Tibial nerve (tissue), 4 donors: ENCODE data around the gene RASGRF1. TPM values are rescaled to one million over a fixed set of nuclear protein-coding genes. Genes with fewer than 3 reads are reported as not detected.
"Not testable (repeated sequence)": the region's sequence is repeated elsewhere in the genome, so short reads cannot be mapped to it uniquely, and the experiment has no call there.

ENCODE experiments used
- DNase-seq, 2 donors: peaks; one replicate each; pipeline ENCODE4 v3.0.0-alpha.2; 2019; ENCODE audit warnings: low spot score in 2 of 2
- H3K27ac ChIP-seq, 4 donors: fragments of 200-600 bp; sonication (generic) in 3 of 4; one replicate each; pipeline ENCODE4 v1.5.1; 2017 to 2019; ENCODE audit warnings: mild to moderate bottlenecking in 1 of 4
- H3K27me3 ChIP-seq, 2 donors: fragments of 200-600 bp; sonication (generic) in 1 of 2; one replicate each; pipeline versions ENCODE4 v1.5.1 to v1.6.0; 2017 to 2019
- H3K36me3 ChIP-seq, 3 donors: fragments of 200-600 bp; sonication (generic); one replicate each; pipeline ENCODE4 v1.5.1; 2018 to 2019
- H3K4me1 ChIP-seq, 4 donors: fragments of 200-600 bp; sonication (generic) in 3 of 4; one replicate each; pipeline ENCODE4 v1.5.1; 2017 to 2019
- H3K4me3 ChIP-seq, 4 donors: fragments of 200-600 bp; sonication (generic) in 3 of 4; one replicate each; pipeline ENCODE4 v1.5.1; 2017 to 2019; ENCODE audit warnings: mild to moderate bottlenecking in 1 of 4, moderate library complexity in 1 of 4
- H3K9me3 ChIP-seq, 4 donors: fragments of 200-600 bp; sonication (generic) in 3 of 4; one replicate each; pipeline ENCODE4 v1.5.1; 2017 to 2019
- CTCF ChIP-seq, 5 experiments: fragments of 200-600 bp in 3 of 5; fragments of 450-650 bp in 2 of 5; sonication (generic) in 3 of 5; IDR thresholded peaks; one replicate each; pipeline ENCODE4 v1.5.1; 2016 to 2019; ENCODE audit warnings: antibody characterized with exemption in 5 of 5, mild to moderate bottlenecking in 3 of 5, moderate library complexity in 2 of 5
- EP300 ChIP-seq, 2 donors: sonication (generic); formaldehyde crosslinking; IDR thresholded peaks; one replicate each; pipeline ENCODE4 v1.6.1; 2017; ENCODE audit warnings: antibody characterized with exemption in 2 of 2, mild to moderate bottlenecking in 1 of 2
- POLR2A ChIP-seq, 2 donors: fragments of 450-650 bp; IDR thresholded peaks; one replicate each; pipeline ENCODE4 v1.6.1; 2017; ENCODE audit warnings: antibody characterized with exemption in 2 of 2, mild to moderate bottlenecking in 2 of 2, moderate library complexity in 2 of 2
- WGBS, 2 donors: methylation state at CpG; one replicate each; pipeline ENCODE4 v1.1.5; 2018; 5-methylcytosine and 5-hydroxymethylcytosine counted together
- total RNA-seq, 4 donors: library from RNA; depleted of rRNA; stranded (reverse); fragments of >200 nt; gene quantifications; one replicate each; pipeline ENCODE4 v1.1.0, GENCODE V29; 2016

The RASGRF1 gene
- total RNA-seq, 4 donors from 2014 or later, result 0.30 to 0.98 (median 0.65) TPM

GRCh38 chr15:78929536-78930264, 160.9 kb downstream of the RASGRF1 start:
- Histone ChIP-seq H3K9me3 (no peaks in the 10 kb centered on the region), H3K4me1 (peaks cover 0 to 39% (median 7%) of the 10 kb centered on the region in 4 donors), H3K27ac (no peak overlapping the region), H3K36me3 (peaks cover 0 to 50% (median 6%) of the 10 kb centered on the region in 3 donors), H3K4me3 (no peak overlapping the region), H3K27me3 (no peaks in the 10 kb centered on the region)
- no peak for DNase-seq
- WGBS, 2 donors, result 89 to 96% methylated on average over 10 to 16 of the region's 16 CpGs
- TF ChIP-seq CTCF (IDR thresholded peaks at IDR 0.05), result no peak

GRCh38 chr15:78928616-78929093, 161.9 kb downstream of the RASGRF1 start:
- no peak overlapping the region for H3K4me3 ChIP-seq
- DNase-seq, result no peak
- 86 to 89% methylated on average over 14 of the region's 14 CpGs for WGBS, 2 donors
- TF ChIP-seq CTCF (IDR thresholded peaks at IDR 0.05) (no peak), EP300 (IDR thresholded peaks at IDR 0.05) (no peak), POLR2A (IDR thresholded peaks at IDR 0.05) (no peak)
- H3K4me1 ChIP-seq, result peaks cover 0 to 29% (median 1%) of the 10 kb centered on the region in 4 donors
- peaks cover 0 to 57% (median 0%) of the 10 kb centered on the region in 3 donors for H3K36me3 ChIP-seq
- no peaks in the 10 kb centered on the region for H3K9me3 ChIP-seq
- no peak overlapping the region for H3K27ac ChIP-seq
- no peaks in the 10 kb centered on the region for H3K27me3 ChIP-seq

GRCh38 chr15:78928176-78928575, 162.4 kb downstream of the RASGRF1 start:
- H3K27me3 ChIP-seq, H3K9me3 ChIP-seq, DNase-seq, H3K4me3 ChIP-seq, H3K27ac ChIP-seq: not testable (repeated sequence)
- Histone ChIP-seq H3K4me1 (peaks cover 0 to 24% (median 0%) of the 10 kb centered on the region in 4 donors), H3K36me3 (peaks cover 0 to 62% (median 0%) of the 10 kb centered on the region in 3 donors)
- 90 to 91% methylated on average over 10 to 14 of the region's 14 CpGs for WGBS, 2 donors

- H3K4me1 ChIP-seq, result peaks cover 0 to 16% (median 0%) of the 10 kb centered on the region in 4 donors
- TF ChIP-seq EP300 (IDR thresholded peaks at IDR 0.05) (no peak), CTCF (IDR thresholded peaks at IDR 0.05) (no peak), POLR2A (IDR thresholded peaks at IDR 0.05) (no peak)
- 85 to 86% methylated on average over 17 of the region's 17 CpGs for whole genome bisulfite sequencing, 2 donors
- no peaks in the 10 kb centered on the region for H3K27me3 ChIP-seq
- no peak overlapping the region for H3K27ac ChIP-seq
- DNase-seq, result no peak
- H3K4me3 ChIP-seq, result no peak overlapping the region
- H3K36me3 ChIP-seq, result peaks cover 2 to 68% (median 5%) of the 10 kb centered on the region in 3 donors
- no peaks in the 10 kb centered on the region for H3K9me3 ChIP-seq
These were observed 163.3 kb downstream of the RASGRF1 start for GRCh38 chr15:78927077-78927790.

GRCh38 chr15:78925956-78926743, 164.4 kb downstream of the RASGRF1 start:
- TF ChIP-seq POLR2A (IDR thresholded peaks at IDR 0.05), result no peak
- TF ChIP-seq EP300 (IDR thresholded peaks at IDR 0.05), result no peak
- TF ChIP-seq CTCF (IDR thresholded peaks at IDR 0.05), result no peak
- Histone ChIP-seq H3K4me1 (peaks cover 0 to 5% (median 0%) of the 10 kb centered on the region in 4 donors), H3K36me3 (peaks cover 6 to 70% (median 12%) of the 10 kb centered on the region in 3 donors), H3K27ac (no peak overlapping the region), H3K4me3 (no peak overlapping the region), H3K27me3 (no peaks in the 10 kb centered on the region), H3K9me3 (no peaks in the 10 kb centered on the region)
- WGBS, 2 donors, result 89 to 90% methylated on average over 2 to 5 of the region's 5 CpGs
- DNase-seq, result no peak
